ENCODE measurements around the gene PIGK.

The PIGK gene

DNA sequence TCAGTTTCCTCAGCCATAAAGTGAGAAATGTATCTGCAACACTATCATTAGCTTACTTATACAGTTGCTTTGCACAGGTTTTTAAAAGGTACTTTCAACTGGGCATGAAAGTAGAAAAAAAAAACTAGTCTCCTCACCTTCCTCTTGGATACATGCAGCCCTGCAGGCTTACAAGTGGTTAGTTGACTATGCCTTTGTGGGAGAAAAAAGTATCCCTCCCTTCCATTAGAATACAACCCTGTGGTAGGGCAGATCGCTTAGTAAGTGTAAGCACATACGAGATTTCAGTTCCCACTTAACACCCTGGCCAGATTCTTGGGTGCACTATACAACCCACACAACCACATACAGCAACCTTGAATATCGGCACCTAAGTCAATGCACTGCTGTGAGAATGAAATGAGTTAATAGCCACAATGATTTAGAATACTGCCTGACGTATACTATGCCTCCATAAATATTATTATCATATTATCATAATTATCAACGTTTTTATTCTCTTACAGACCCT lies 54.7 kb downstream of the PIGK start:
- TF ChIP-seq GATA2 (IDR thresholded peaks at IDR 0.05; ENCODE audit: low read depth, low read length), result no peak
- TF ChIP-seq GATA3 (IDR thresholded peaks at IDR 0.05; ENCODE audit: low read depth, low read length), result no peak

DNA sequence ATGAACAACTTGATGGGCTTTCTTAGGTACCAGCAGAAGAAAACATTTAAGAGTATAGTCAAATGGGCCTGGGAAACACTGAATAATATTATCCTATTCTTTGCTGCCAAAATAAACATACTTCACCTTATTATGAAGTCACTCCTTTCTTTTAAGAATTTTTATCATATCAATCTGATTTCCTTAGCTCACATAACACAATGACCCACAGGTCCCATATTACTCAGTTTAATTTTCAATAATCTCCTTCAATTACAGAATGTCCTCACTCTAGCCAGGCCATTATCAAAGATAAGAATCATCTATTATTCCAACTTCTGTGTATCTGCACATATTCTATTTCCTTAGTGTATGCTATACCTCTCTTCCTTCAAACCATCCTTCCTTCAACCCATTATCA lies 63.0 kb downstream of the PIGK start:
- TF ChIP-seq GATA3 (IDR thresholded peaks at IDR 0.05; ENCODE audit: low read depth, low read length), result no peak
- no peak for TF ChIP-seq GATA2 (IDR thresholded peaks at IDR 0.05; ENCODE audit: low read depth, low read length)

DNA sequence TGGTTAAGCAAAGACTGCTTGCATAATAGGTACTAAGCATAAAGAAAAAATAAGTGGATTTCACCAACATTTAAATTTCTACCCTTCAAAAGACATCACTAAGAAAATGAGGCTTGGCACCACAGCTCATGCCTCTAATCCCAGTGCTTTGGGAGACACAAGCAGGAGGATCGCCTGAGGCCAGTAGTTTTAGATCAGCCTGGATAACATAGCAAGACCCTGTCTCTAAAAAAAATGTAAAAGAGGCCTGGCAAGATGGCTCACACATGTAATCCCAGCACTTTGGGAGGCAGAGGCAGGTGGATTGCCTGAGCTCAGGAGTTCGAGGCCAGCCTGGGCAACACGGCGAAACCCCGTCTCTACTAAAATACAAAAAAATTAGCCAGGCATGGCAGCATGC lies 73.0 kb downstream of the PIGK start:
- no peak for TF ChIP-seq GATA2 (IDR thresholded peaks at IDR 0.05; ENCODE audit: low read depth, low read length)
- no peak for TF ChIP-seq GATA3 (IDR thresholded peaks at IDR 0.05; ENCODE audit: low read depth, low read length)

DNA sequence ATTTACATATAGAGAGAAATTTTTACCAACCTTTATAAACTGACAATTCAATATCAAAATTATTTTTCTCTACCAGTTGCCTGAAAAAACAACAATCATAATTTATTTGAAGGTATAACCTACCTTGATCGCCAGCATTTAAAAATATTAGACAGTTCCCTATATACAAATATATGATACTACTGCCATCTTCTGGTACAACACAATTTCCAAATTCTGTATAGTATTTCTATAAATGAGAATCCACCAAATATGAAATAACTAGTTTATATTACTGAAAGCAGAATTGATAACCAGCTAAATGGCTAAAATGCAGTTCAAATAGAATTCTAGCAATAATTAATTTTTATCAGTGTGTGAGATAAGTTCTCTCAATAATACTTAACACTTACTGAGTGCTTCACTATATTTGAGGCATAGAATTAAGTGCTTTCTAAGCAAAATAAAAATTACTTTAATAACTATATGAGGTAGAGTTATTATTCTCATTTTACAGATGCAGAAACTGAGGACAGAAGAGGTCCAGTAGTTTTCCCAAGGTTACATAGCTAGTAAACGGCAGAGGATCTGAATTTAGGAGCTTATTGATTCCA lies 75.6 kb downstream of the PIGK start:
- no peak for TF ChIP-seq GATA2 (IDR thresholded peaks at IDR 0.05; ENCODE audit: low read depth, low read length)
- no peak for TF ChIP-seq GATA3 (IDR thresholded peaks at IDR 0.05; ENCODE audit: low read depth, low read length)

DNA sequence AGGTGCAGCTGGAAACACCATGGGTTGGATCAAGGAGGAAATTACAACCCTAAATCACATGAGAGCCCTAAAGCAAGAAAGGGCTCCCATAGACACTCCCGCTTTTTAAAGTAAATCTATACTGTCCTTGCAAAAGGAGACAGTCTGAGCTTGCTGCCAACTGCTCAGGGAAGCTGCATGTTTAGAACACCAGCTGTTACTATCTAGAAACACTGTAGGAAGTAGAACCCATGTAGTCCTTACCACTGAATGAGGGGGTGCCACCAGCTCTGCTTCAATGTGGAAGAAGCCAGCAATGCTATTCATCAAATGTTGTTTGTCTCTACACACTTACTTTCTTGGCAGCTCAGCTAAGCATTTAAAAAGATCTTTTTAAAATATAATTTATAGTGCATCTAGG lies 79.8 kb downstream of the PIGK start:
- no peak for TF ChIP-seq GATA2 (IDR thresholded peaks at IDR 0.05; ENCODE audit: low read depth, low read length)
- no peak for TF ChIP-seq GATA3 (IDR thresholded peaks at IDR 0.05; ENCODE audit: low read depth, low read length)

DNA sequence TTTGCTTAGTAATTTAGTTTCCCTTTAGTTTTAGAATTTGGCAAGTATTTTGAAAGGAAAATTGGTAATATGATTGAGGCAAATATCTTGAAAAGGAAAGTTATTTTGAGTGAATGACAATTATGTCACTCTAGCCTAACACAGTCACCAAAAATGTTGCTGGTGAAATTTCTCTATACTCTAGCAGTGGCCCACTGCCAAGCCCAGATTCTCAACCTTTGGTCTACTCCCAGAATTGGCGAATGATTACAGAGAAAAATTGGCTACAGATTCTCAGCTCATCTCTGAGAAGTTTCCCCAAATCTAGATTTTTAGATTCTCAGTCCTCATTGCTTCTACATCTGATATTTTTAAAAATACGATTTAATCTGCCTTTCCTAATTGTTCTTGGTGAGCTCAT lies 84.9 kb downstream of the PIGK start:
- TF ChIP-seq GATA2 (IDR thresholded peaks at IDR 0.05; ENCODE audit: low read depth, low read length) (no peak), GATA3 (IDR thresholded peaks at IDR 0.05; ENCODE audit: low read depth, low read length) (no peak)

DNA sequence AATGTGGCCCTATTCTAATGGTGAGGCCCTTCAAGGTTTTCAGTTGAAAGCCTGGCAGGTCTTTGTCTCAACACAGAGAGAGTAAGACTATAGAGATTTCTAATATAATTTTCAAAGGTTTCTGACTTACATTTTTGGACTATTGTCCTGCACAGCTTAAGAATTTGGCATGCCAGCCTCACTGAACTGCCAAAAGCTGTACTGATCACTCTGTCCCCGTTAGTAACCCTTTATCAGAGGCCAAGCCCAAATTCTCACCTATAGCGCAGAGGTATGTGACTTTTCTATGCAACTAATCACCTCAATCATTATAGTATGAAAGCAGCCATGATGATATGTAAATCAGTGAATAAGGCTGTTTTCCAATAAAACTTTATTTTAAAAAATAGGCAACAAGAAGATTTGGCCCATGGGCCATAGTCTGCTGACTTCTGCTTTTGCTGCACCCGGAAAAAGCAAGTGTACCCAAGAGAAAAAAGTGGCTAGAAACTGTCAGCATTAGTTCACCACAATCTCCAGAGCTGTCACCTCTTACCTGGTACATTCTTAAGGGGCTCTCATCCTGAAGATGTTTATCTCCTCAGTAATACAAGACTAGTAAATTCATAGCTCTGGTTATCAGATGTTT lies 85.4 kb downstream of the PIGK start:
- TF ChIP-seq GATA3 (IDR thresholded peaks at IDR 0.05; ENCODE audit: low read depth, low read length) (no peak), GATA2 (IDR thresholded peaks at IDR 0.05; ENCODE audit: low read depth, low read length) (no peak)

DNA sequence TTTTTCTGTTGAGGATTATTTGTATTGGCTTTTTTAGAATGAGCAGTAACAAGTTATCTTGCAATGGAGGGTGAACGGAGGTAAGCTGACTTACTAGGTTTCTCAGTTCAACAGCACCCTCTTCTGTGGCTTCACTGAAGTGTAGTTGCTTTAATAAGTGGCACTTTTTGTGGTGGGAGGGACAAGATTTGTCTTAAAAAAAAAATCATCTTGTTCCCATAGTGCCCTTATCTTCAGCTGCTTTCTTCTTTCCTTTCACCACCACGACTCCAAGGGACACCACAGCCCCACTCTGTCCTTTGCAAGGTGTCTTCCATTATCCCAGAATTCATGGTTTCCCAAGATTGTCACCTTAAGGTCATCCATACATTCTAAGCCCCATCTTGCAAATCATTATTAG lies 92.9 kb downstream of the PIGK start:
- TF ChIP-seq GATA3 (IDR thresholded peaks at IDR 0.05; ENCODE audit: low read depth, low read length), result no peak
- TF ChIP-seq GATA2 (IDR thresholded peaks at IDR 0.05; ENCODE audit: low read depth, low read length), result no peak

DNA sequence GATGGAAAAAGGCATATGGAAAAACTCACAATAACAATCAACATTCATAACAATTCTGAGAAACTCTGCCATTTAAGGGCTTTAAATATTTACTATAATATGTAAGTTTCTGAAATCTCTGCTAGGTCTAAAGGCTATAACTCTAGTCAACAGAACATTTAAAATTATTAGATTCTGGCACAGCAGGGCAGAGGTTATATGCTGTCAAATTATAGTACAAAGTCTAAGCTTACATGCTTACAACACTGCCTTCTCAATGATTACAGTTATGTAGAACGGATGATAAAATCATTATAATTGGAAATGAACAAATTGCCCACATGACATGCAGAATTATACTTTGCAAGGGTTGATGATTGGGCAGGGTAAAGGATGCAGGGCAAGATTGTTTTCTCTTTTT lies 97.7 kb downstream of the PIGK start:
- TF ChIP-seq GATA2 (IDR thresholded peaks at IDR 0.05; ENCODE audit: low read depth, low read length) (no peak), GATA3 (IDR thresholded peaks at IDR 0.05; ENCODE audit: low read depth, low read length) (no peak)

DNA sequence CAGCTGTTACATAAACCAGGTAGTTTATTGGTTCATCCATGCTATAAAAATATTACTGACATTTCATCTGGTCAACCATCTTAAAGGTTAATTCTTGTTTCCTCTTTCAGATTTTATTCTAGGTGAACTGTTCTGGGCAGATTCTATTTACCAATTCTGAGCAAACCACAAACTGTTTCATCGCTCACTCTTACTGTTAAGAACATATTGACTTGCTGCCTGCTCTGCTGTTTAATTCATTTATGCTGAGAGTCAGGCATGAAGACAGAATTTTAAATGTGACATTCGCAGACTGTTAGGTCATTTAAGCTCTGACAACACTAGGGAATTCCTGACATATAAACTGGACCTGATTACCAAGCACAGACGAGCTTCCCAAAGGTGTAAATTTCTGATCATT lies 98.3 kb downstream of the PIGK start:
- TF ChIP-seq GATA3 (IDR thresholded peaks at IDR 0.05; ENCODE audit: low read depth, low read length) (no peak), GATA2 (IDR thresholded peaks at IDR 0.05; ENCODE audit: low read depth, low read length) (no peak)

DNA sequence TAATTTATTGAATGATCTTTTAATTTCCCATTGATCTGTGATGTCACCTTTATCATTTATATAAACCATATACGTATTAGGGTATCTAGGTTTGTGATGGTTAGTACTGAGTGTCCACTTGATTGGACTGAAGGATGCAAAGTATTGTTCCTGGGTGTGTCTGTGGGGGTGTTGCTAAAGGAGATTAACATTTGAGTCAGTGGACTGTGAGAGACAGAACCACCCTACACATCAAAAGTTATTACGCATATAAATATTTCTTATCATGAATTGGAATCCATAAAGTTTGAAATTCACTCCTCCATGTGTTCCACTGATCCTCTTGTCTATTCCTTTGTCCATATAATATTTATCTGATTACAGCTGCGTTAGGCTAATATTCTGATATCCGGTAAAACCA lies 100.5 kb downstream of the PIGK start:
- TF ChIP-seq GATA2 (IDR thresholded peaks at IDR 0.05; ENCODE audit: low read depth, low read length) (no peak), GATA3 (IDR thresholded peaks at IDR 0.05; ENCODE audit: low read depth, low read length) (no peak)

DNA sequence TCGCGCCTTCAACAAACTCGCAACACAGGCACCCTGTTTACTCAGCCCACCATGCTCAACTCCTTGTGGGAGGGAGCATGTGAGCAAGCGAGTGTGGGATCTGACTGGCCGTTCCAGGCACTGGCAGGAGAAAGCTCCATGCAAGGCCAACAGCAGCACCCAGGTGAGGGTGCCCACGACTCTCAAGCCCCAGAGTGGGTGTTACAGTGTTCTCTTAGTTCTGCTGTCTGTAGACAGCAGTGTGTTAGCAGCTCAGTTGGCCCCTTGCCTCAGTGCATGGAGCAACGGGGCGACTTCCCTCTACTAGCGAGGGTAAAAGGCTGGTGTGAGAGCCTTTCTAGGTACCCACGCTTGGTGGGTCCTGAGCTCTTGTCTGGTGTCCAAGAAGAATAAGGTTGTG lies 114.6 kb downstream of the PIGK start:
- TF ChIP-seq GATA3 (IDR thresholded peaks at IDR 0.05; ENCODE audit: low read depth, low read length) (no peak), GATA2 (IDR thresholded peaks at IDR 0.05; ENCODE audit: low read depth, low read length) (no peak)

DNA sequence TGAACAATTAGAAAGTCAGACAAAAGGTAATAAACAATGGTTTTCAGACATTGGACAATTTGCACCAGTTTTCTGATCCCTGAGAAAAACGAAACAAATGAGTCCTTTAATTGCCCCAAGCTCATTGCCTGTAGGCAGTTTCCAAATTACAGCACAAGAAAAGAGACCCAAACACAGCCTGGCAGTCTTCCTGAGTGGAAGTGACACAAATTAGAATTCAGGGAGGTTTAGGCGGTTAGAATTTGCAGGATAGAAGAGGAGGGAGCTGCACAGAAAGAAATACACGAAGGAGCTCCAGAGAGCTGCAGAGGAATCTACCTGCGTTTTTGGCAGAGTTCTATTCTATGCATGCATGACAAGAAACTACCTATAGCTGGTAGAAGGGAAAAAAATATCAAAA lies 115.7 kb downstream of the PIGK start:
- TF ChIP-seq GATA3 (IDR thresholded peaks at IDR 0.05; ENCODE audit: low read depth, low read length) (no peak), GATA2 (IDR thresholded peaks at IDR 0.05; ENCODE audit: low read depth, low read length) (no peak)

DNA sequence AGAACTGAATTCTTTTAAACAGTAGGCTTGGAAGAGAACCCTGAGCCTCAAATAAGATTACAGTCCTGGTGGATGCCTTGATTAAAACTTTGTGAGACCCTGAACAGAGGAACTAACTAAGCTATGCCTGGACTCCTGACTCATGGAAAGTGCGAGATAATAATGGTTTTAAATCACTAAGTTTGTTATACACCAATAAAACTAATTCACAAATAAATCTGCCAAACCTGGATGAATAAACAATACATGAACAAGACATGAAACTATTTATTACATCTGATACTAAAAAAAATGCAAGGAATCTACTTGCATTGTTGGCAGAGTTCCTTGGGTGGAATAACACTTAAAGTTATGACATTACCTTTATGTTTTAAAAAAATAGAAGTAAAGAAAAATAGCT lies 118.4 kb downstream of the PIGK start:
- TF ChIP-seq GATA2 (IDR thresholded peaks at IDR 0.05; ENCODE audit: low read depth, low read length), result no peak

DNA sequence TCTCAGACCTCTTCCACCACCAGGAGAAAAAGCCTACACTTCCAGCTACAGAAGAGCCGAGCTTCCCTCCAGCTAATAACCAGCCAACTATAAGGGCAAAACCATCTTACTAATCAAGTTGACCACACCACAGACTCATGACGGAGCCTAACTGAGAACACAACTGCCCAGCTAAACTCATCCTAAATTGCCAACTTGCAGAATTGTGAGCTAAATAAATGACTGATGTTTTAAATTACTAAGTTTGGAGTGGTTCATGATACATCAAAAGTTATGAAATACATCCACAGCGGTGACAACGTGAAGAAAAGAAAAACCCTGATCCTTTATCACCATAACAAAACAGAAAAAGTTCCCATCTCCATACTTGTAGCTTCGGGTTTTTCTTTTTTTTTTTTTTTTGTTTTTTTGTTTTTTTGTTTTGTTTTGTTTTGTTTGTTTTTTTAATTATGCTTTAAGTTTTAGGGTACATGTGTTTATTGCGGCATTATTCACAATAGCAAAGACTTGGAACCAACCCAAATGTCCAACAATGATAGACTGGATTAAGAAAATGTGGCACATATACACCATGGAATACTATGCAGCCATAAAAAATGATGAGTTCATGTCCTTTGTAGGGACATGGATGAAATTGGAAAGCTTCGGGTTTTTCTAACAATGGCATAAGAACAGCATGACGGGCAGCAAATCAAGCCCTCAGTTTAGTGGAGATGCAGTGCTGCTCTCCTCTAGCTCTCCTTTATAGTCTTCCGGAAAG lies 122.6 kb downstream of the PIGK start:
- no peak for TF ChIP-seq GATA2 (IDR thresholded peaks at IDR 0.05; ENCODE audit: low read depth, low read length)
- TF ChIP-seq GATA3 (IDR thresholded peaks at IDR 0.05; ENCODE audit: low read depth, low read length), result no peak

Data from SH-SY5Y (cell line).